Measurements from ENCODE around the gene GALM. TPM values are rescaled to one million over a fixed set of nuclear protein-coding genes. Genes with fewer than 3 reads are reported as not detected.

GALM gene
- total and polyA plus RNA-seq, 2 of the 13 experiments (the other 11 are each of a cell fraction or from before 2014, with no cell fraction given) = 65.5 to 90.0 TPM

- peak; percentile 30; the same call in 1 of the 2 replicates for TF ChIP-seq TFAP4 (IDR thresholded peaks at IDR 0.05; ENCODE audit: borderline replicate concordance, low read depth)
- peak; percentile 90; the same call in 1 of the 2 replicates for TF ChIP-seq ZNF766 (CRISPR knock-in tag; IDR thresholded peaks at IDR 0.05; ENCODE audit: borderline replicate concordance)
- TF ChIP-seq WIZ (CRISPR knock-in tag; IDR thresholded peaks at IDR 0.05) = 0 out of 2 replicates have a peak, but pooled peaks have one; percentile 35
- TF ChIP-seq FLYWCH1 (CRISPR knock-in tag; IDR thresholded peaks at IDR 0.05) = peak; percentile 45; the same call in 1 of the 2 replicates
- peak; percentile 69 for TF ChIP-seq ZFY (CRISPR knock-in tag; IDR thresholded peaks at IDR 0.05)
- 0 out of 2 replicates have a peak, but pooled peaks have one; percentile 22 for TF ChIP-seq CC2D1A (CRISPR knock-in tag; IDR thresholded peaks at IDR 0.05)
- no peak for TF ChIP-seq ZNF749 (CRISPR knock-in tag; IDR thresholded peaks at IDR 0.05; ENCODE audit: borderline replicate concordance)
- TF ChIP-seq ZBTB4 (CRISPR knock-in tag; IDR thresholded peaks at IDR 0.05; ENCODE audit: borderline replicate concordance) = 0 out of 2 replicates have a peak, but pooled peaks have one; percentile 43
- no peak for TF ChIP-seq ATF4 (CRISPR knock-in tag; IDR thresholded peaks at IDR 0.05)
- TF ChIP-seq EP300 (IDR thresholded peaks at IDR 0.05; ENCODE audit: low read depth in 2 of 2, low read length in 2 of 2) = no peak
- 0 out of 2 replicates have a peak, but pooled peaks have one; percentile 25 for TF ChIP-seq EP300 (CRISPR knock-in tag; IDR thresholded peaks at IDR 0.05; ENCODE audit: borderline replicate concordance)
- no peak for TF ChIP-seq SP140L (CRISPR knock-in tag; IDR thresholded peaks at IDR 0.05; ENCODE audit: borderline replicate concordance)
- TF ChIP-seq KDM5B (CRISPR knock-in tag; IDR thresholded peaks at IDR 0.05; ENCODE audit: borderline replicate concordance) = peak; percentile 54; the same call in 1 of the 2 replicates
- TF ChIP-seq ZNF326 (CRISPR knock-in tag; IDR thresholded peaks at IDR 0.05; ENCODE audit: borderline replicate concordance) = no peak
- 0 out of 2 replicates have a peak, but pooled peaks have one; percentile 51 for TF ChIP-seq ZNF572 (CRISPR knock-in tag; IDR thresholded peaks at IDR 0.05)
- TF ChIP-seq MYPOP (CRISPR knock-in tag; IDR thresholded peaks at IDR 0.05) = peak; percentile 24; the same call in 1 of the 2 replicates
- 0 out of 2 replicates have a peak, but pooled peaks have one; percentile 28 for TF ChIP-seq ELF1 (CRISPR knock-in tag; IDR thresholded peaks at IDR 0.05)
- peak; percentile 36; the same call in 1 of the 2 replicates for TF ChIP-seq TFDP1 (CRISPR knock-in tag; IDR thresholded peaks at IDR 0.05; ENCODE audit: borderline replicate concordance)
- TF ChIP-seq BRCA1 (CRISPR knock-in tag; IDR thresholded peaks at IDR 0.05) = no peak
- TF ChIP-seq ZNF670 (CRISPR knock-in tag; IDR thresholded peaks at IDR 0.05; ENCODE audit: borderline replicate concordance) = peak; percentile 58; the same call in 1 of the 2 replicates
- no peak for TF ChIP-seq HES4 (CRISPR knock-in tag; IDR thresholded peaks at IDR 0.05; ENCODE audit: borderline replicate concordance)
These were observed 26.9 kb downstream of the GALM start (continued) for GRCh38 chr2:38692636-38693318.

Data from HepG2 (cell line).